Pancreas (tissue), 10 donors: Measurements from ENCODE around the gene GPR12. TPM values are rescaled to one million over a fixed set of nuclear protein-coding genes. Genes with fewer than 3 reads are reported as not detected.

Experiments
- ATAC-seq, 4 donors: fragments of 200-7000 bp; cut with Tn5 transposase; one replicate each; pipeline versions ENCODE4 v1.8.0 to v1.9.1; 2020; ENCODE audit warnings: mild to moderate bottlenecking in 4 of 4, moderate library complexity in 4 of 4
- DNase-seq, 6 donors: peaks; one replicate each; pipeline ENCODE4 v3.0.0-alpha.2; 2020
- FAIRE-seq: peaks from 2 replicates; lab custom pipeline; 2012; peaks lifted over from hg19 to GRCh38; lab: Jason Lieb, UNC
- H3K27ac ChIP-seq, 4 donors: fragments of 200-600 bp; sonication (generic); 1 replicate in 3 of 4; 2 replicates in 1 of 4; pipeline versions ENCODE4 v1.5.0 to v1.8.0; 2020
- H3K27me3 ChIP-seq, 4 donors: fragments of 200-600 bp; one replicate each; pipeline ENCODE4 v1.8.0; 2021
- H3K36me3 ChIP-seq, 3 donors: fragments of 200-600 bp; sonication (generic) in 1 of 3; one replicate each; pipeline versions ENCODE4 v1.5.0 to v1.8.0; 2020 to 2021
- H3K4me1 ChIP-seq, 3 donors: fragments of 200-600 bp; one replicate each; pipeline ENCODE4 v1.8.0; 2021
- H3K4me3 ChIP-seq, 4 donors: fragments of 200-600 bp; sonication (generic) in 2 of 4; one replicate each; pipeline versions ENCODE4 v1.5.0 to v1.8.0; 2020 to 2021
- H3K9me3 ChIP-seq, 4 donors: fragments of 200-600 bp; one replicate each; pipeline ENCODE4 v1.8.0; 2021
- CTCF ChIP-seq, 4 donors: fragments of 200-600 bp; sonication (generic) in 3 of 4; IDR thresholded peaks; one replicate each; pipeline versions ENCODE4 v1.5.0 to v1.8.0; 2021; ENCODE audit warnings: antibody characterized with exemption in 4 of 4
- WGBS, 2 donors: extraction: QIAGEN DNeasy Blood & Tissue Kit; methylation state at CpG; one replicate each; pipeline ENCODE4 v1.1.7; 2013; 5-methylcytosine and 5-hydroxymethylcytosine counted together
- intact Hi-C, 3 donors: fragments of 100-400 bp; cut with DNase I; formaldehyde crosslinking; loops; one replicate each; pipeline versions ENCODE4 v1.11.1 to v1.14.2; 2022
- polyA plus RNA-seq, 2 donors: library from polyadenylated mRNA; stranded (reverse); fragments of 200-250 nt; gene quantifications; one replicate each; pipeline ENCODE4 v1.2.3, GENCODE V29; 2013
- total RNA-seq, 6 donors: library from RNA; stranded (reverse); fragmentation: NEBNext Ultra II Directional in 4 of 6; extraction: Animal tissue kit (Norgen Biotek cat#: 25700) in 4 of 6; gene quantifications; one replicate each; pipeline versions ENCODE4 v1.2.1 to v1.2.4, GENCODE V29; 2021 to 2023
- donor health status: healthy with polysubstance abuse.
- donor health status: DM: no; HTN: no; CAD: no; lungs with moderate emphysema.
- donor health status: DM: no; HTN: no; CAD: no.
- donor health status: control.
- donor health status: control.
- donor health status: Bipolar disorder and iron deficiency.
- donor health status: DM: yes; HTN: yes; CAD: no.
- donor health status: DM: no; HTN: no; CAD: no.
- donor health status: DM: no; HTN: no; CAD: no.
- donor health status: DM: yes; HTN: yes; CAD: no.

The GPR12 gene
- total and polyA plus RNA-seq, 8 donors = 0.05 TPM; not detected in 7

- H3K27me3 ChIP-seq = no peaks in the 10 kb centered on the region
- H3K4me3 ChIP-seq = no peak overlapping the region
- H3K27ac ChIP-seq = no peak overlapping the region
- H3K36me3 ChIP-seq = no peaks in the 10 kb centered on the region
- intact Hi-C loops = loop anchor here in 1 of 3 donors (10.0 kb wide), 1 partner anchor 208 kb away; no protein-coding TSS in a partner anchor
- no peak for TF ChIP-seq CTCF (IDR thresholded peaks at IDR 0.05)
- ATAC-seq = no peak
- FAIRE-seq = no peak
- no peak for DNase-seq
- H3K9me3 ChIP-seq = no peaks in the 10 kb centered on the region
- WGBS, 2 donors = 61 to 77% methylated on average over 3 of the region's 3 CpGs
- no peaks in the 10 kb centered on the region for H3K4me1 ChIP-seq
Observed at GRCh38 chr13:26716984-26717383, 43.6 kb downstream of the GPR12 start.

DNA sequence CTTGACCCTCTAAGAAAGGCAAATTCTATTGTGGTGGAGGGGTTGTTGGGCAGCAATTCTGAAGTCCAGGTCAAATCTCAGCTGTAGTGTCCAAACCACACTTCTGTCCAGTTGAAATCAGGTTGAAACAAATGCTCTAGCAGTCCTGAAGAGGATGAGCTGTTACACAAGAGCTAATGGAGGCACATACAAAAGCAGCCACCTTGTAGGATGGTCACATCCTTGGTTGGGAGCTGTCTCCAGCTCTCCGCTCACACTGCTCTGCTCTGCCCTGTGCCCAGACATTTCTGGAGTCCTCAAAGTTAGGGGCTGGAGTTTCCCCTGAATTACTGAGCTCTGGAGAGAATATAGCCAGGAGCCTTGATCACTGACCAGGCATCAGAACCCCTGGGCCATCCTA is 47.2 kb downstream of the GPR12 start:
- FAIRE-seq = no peak
- no peaks in the 10 kb centered on the region for H3K36me3 ChIP-seq

GRCh38 chr13:26711211-26711610 is 49.4 kb downstream of the GPR12 start:
- intact Hi-C loops = loop anchor here in 1 of 3 donors (10.0 kb wide), 1 partner anchor 214 kb away; no protein-coding TSS in a partner anchor
- no peaks in the 10 kb centered on the region for H3K27me3 ChIP-seq
- H3K9me3 ChIP-seq = no peaks in the 10 kb centered on the region
- H3K36me3 ChIP-seq = no peaks in the 10 kb centered on the region
- DNase-seq = no peak
- 42 to 47% methylated on average over 4 of the region's 4 CpGs for WGBS, 2 donors
- H3K27ac ChIP-seq = no peak overlapping the region
- no peaks in the 10 kb centered on the region for H3K4me1 ChIP-seq
- H3K4me3 ChIP-seq = no peak overlapping the region
- no peak for TF ChIP-seq CTCF (IDR thresholded peaks at IDR 0.05)
- ATAC-seq = no peak
- no peak for FAIRE-seq

More for the DNA sequence above, 47.2 kb downstream of the GPR12 start:
- no peak overlapping the region for H3K27ac ChIP-seq
- DNase-seq (no peak), ATAC-seq (no peak)
- no peak overlapping the region for H3K4me3 ChIP-seq
- H3K27me3 ChIP-seq = no peaks in the 10 kb centered on the region
- 95 to 100% methylated on average over 1 of the region's 1 CpG for WGBS, 2 donors
- no peaks in the 10 kb centered on the region for H3K4me1 ChIP-seq
- H3K9me3 ChIP-seq = no peaks in the 10 kb centered on the region
- intact Hi-C loops = loop anchor here in 1 of 3 donors (10.0 kb wide), 1 partner anchor 211 kb away; no protein-coding TSS in a partner anchor
- no peak for TF ChIP-seq CTCF (IDR thresholded peaks at IDR 0.05)

DNA sequence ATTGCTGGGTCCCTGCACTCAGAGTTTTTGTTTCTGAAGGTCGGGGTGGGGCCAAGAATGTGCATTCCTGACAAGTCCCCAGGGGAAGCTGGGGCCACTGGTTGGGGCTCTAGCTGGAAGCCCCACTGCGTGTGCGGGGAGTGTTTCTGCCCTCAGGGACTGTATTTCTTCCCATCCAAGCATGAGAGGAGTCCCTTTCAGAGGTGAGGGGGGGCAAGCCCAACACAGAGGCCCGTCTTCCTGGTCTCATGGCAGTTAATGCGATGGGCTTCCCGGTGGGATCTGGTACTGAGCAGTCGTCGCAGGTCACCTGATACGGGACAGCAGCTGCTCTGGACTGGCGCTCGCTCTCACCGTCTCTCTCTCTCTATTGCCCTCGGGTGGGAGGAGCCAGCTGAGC is 50.4 kb downstream of the GPR12 start:
- DNase-seq = no peak
- Histone ChIP-seq H3K27ac (no peak overlapping the region), H3K36me3 (no peaks in the 10 kb centered on the region), H3K4me1 (no peaks in the 10 kb centered on the region), H3K9me3 (no peaks in the 10 kb centered on the region), H3K27me3 (no peaks in the 10 kb centered on the region), H3K4me3 (no peak overlapping the region)
- WGBS, 2 donors = 51 to 57% methylated on average over 13 of the region's 13 CpGs
- no peak for TF ChIP-seq CTCF (IDR thresholded peaks at IDR 0.05)
- intact Hi-C loops = loop anchor here in 1 of 3 donors (10.0 kb wide), 1 partner anchor 215 kb away; no protein-coding TSS in a partner anchor
- FAIRE-seq = no peak
- no peak for ATAC-seq

DNA sequence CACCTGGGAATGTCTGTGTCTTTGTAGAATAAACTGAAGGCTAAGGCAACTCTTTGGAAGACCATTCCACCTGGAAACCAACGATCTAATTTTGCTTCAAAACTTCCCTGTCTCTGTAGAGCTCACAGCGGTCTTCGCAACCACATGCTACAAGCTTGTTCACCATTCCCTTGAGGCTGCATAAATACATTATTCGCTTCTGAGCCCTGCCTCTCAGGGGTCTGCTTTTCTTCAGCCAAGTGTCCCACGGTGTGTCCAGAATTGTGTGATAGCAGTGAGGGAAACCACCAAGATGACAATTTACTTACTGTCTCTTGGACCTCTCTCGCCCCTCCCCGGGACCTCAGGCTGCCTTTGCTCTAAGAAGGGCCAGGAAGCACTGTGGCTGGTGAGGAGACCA is 51.1 kb downstream of the GPR12 start:
- Histone ChIP-seq H3K9me3 (no peaks in the 10 kb centered on the region), H3K4me3 (no peak overlapping the region), H3K36me3 (no peaks in the 10 kb centered on the region), H3K27me3 (no peaks in the 10 kb centered on the region), H3K27ac (no peak overlapping the region), H3K4me1 (no peaks in the 10 kb centered on the region)
- FAIRE-seq = no peak
- intact Hi-C loops = no loop called here
- no peak for ATAC-seq
- DNase-seq = no peak
- WGBS, 2 donors = 76 to 80% methylated on average over 7 of the region's 7 CpGs
- no peak for TF ChIP-seq CTCF (IDR thresholded peaks at IDR 0.05)
